PC-3 (cell line): Measurements from ENCODE around the gene KCNH6. TPM values are rescaled to one million over a fixed set of nuclear protein-coding genes. Genes with fewer than 3 reads are reported as not detected.

Experiments
- ATAC-seq: fragments of 200-7000 bp; cut with Tn5 transposase; 2 replicates; pipeline ENCODE4 v1.9.1; 2020; ENCODE audit warnings: mild to moderate bottlenecking, moderate library complexity
- BruUV-seq: library from RNA; stranded (reverse); fragments of 400-500 nt; replicated peaks from 2 replicates; lab custom pipeline; 2021; lab: Mats Ljungman, UMichigan
- CTCF ChIA-PET: fragments of 300-600 bp; sonication (Branson Sonifier 250); formaldehyde crosslinking; loops from one replicate; lab custom pipeline; 2022; ENCODE audit warnings: antibody characterized with exemption; lab: Charles Lee
- POLR2A ChIA-PET: fragments of 300-600 bp; sonication (Branson Sonifier 250); formaldehyde crosslinking; loops from one replicate; lab custom pipeline; 2022; ENCODE audit warnings: antibody characterized with exemption; ENCODE audit not compliant: unreplicated experiment; lab: Charles Lee
- DNase-seq: peaks from one replicate; pipeline ENCODE4 v3.0.0-alpha.2; 2015
- H2AFZ ChIP-seq: fragments of 300-600 bp; sonication (generic); 2 replicates; pipeline ENCODE4 v1.6.0; 2016; ENCODE audit warnings: antibody characterized with exemption, low read length
- H3F3A ChIP-seq: fragments of 300-600 bp; sonication (generic); one replicate; pipeline ENCODE4 v1.6.0; 2017; ENCODE audit warnings: antibody characterized with exemption, low read length, control low read depth, mild to moderate bottlenecking; ENCODE audit not compliant: unreplicated experiment
- H3K27ac ChIP-seq: fragments of 300-600 bp; sonication (generic); 2 replicates; pipeline ENCODE4 v1.5.1; 2016; ENCODE audit warnings: mild to moderate bottlenecking, low read length
- H3K27me3 ChIP-seq: fragments of 300-600 bp; sonication (generic); 2 replicates; pipeline ENCODE4 v1.6.1; 2016; ENCODE audit warnings: low read length, mixed read lengths
- H3K36me3 ChIP-seq: fragments of 300-600 bp; sonication (generic); 2 replicates; pipeline ENCODE4 v1.6.1; 2016; ENCODE audit warnings: low read depth, mixed run types, low read length, mixed read lengths
- H3K4me1 ChIP-seq: fragments of 300-600 bp; sonication (generic); 2 replicates; pipeline ENCODE4 v1.5.1; 2016; ENCODE audit warnings: low read length; ENCODE audit not compliant: insufficient read depth
- H3K4me2 ChIP-seq: fragments of 300-600 bp; sonication (generic); 2 replicates; pipeline ENCODE4 v1.6.0; 2016; ENCODE audit warnings: low read length
- H3K4me3 ChIP-seq: fragments of 300-600 bp; sonication (generic); 2 replicates; pipeline ENCODE4 v1.5.1; 2016; ENCODE audit warnings: mild to moderate bottlenecking, low read length, mixed read lengths
- H3K79me2 ChIP-seq: fragments of 300-600 bp; sonication (generic); 2 replicates; pipeline ENCODE4 v1.6.1; 2017; ENCODE audit warnings: low read length, mixed read lengths
- H3K9ac ChIP-seq: fragments of 300-600 bp; sonication (generic); 2 replicates; pipeline ENCODE4 v1.6.0; 2016; ENCODE audit warnings: mild to moderate bottlenecking, low read length
- H3K9me2 ChIP-seq: fragments of 300-600 bp; sonication (generic); replicated peaks from 2 replicates; pipeline ENCODE4 v1.6.1; 2016; ENCODE audit warnings: mixed run types, low read length, mixed read lengths
- H3K9me3 ChIP-seq: fragments of 300-600 bp; sonication (generic); 2 replicates; pipeline ENCODE4 v1.6.1; 2016; ENCODE audit warnings: low read length, mixed read lengths
- H4K20me1 ChIP-seq: fragments of 300-600 bp; sonication (generic); 2 replicates; pipeline ENCODE4 v1.6.1; 2016; ENCODE audit warnings: low read length, mixed read lengths
- EZH2 ChIP-seq: fragments of 300-600 bp; sonication (generic); IDR thresholded peaks from one replicate; pipeline ENCODE4 v1.6.1; 2017; ENCODE audit warnings: antibody characterized with exemption, mild to moderate bottlenecking, low read length; ENCODE audit not compliant: unreplicated experiment
- EZH2phosphoT487 ChIP-seq: fragments of 300-600 bp; sonication (generic); IDR thresholded peaks from 2 replicates; pipeline ENCODE4 v1.6.1; 2018; ENCODE audit warnings: mild to moderate bottlenecking, antibody characterized with exemption, low read length, borderline replicate concordance
- intact Hi-C: fragments of 100-400 bp; cut with micrococcal nuclease; formaldehyde crosslinking; loops from 2 replicates; pipeline ENCODE4 v1.9.0; 2023
- total RNA-seq: library from RNA; depleted of rRNA; stranded (reverse); fragments of >200 nt; gene quantifications from 2 replicates; pipeline ENCODE4 v1.2.3, GENCODE V29; 2014
- TF ChIP-seq, protein P1 (sequence below): fragments of 300-600 bp; sonication (generic); conservative IDR thresholded peaks from 2 replicates; pipeline ENCODE4 v1.5.1; 2017; ENCODE audit warnings: antibody characterized with exemption, low read depth, mild to moderate bottlenecking, low read length

KCNH6 gene
- total RNA-seq, 1 experiment from 2014 or later: not detected

DNA sequence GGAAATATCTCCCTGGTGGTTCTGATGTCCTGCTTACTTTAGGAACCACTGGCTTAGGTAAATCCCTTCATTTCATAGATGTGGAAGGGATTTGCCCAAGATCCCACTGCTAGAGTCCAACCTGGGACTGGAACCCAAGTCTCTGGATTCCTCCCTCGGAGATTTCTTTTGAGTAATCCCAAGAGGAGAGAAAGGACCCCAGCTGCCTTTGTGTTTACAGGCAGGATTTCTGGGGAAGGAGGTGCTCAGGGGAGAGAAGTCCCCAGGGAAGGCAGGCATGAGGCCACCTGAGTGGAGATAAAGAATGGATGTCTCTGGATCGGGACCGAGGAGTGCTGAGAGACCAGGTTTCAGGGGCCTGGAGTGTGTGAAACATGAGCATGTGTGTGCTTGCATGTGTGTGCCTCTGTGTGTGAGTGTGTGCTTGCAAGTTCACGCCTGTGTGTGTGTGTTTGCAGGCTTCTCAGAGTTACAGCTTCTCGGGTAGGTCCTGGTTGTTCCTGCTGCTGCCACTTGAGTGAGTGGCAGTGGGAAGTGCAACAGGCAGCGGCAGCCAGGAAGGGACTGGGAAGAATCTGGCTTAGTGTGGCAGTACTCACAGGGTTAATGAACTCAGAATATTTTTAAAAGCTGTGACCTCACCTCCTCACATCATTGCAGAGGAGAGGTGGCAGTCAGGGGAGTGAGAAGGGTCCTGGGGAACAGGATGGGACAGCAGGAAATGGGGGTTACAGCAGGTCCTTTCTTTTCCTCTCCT, 2.2 kb downstream of the KCNH6 start:
- H2AFZ ChIP-seq: no peak overlapping the region
- ChIA-PET CTCF (no interaction called here), POLR2A (no interaction called here)
- no peaks in the 10 kb centered on the region for H3K27me3 ChIP-seq
- no peak for TF ChIP-seq EZH2phosphoT487
- TF ChIP-seq EZH2: no peak
- TF ChIP-seq, protein P1, sequence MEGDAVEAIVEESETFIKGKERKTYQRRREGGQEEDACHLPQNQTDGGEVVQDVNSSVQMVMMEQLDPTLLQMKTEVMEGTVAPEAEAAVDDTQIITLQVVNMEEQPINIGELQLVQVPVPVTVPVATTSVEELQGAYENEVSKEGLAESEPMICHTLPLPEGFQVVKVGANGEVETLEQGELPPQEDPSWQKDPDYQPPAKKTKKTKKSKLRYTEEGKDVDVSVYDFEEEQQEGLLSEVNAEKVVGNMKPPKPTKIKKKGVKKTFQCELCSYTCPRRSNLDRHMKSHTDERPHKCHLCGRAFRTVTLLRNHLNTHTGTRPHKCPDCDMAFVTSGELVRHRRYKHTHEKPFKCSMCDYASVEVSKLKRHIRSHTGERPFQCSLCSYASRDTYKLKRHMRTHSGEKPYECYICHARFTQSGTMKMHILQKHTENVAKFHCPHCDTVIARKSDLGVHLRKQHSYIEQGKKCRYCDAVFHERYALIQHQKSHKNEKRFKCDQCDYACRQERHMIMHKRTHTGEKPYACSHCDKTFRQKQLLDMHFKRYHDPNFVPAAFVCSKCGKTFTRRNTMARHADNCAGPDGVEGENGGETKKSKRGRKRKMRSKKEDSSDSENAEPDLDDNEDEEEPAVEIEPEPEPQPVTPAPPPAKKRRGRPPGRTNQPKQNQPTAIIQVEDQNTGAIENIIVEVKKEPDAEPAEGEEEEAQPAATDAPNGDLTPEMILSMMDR: no peak
- no peaks in the 10 kb centered on the region for H3K36me3 ChIP-seq
- H3K4me3 ChIP-seq: no peak overlapping the region
- H3K4me2 ChIP-seq: no peak overlapping the region
- DNase-seq (no peak), ATAC-seq (no peak)
- intact Hi-C loops: no loop called here
- H3K4me1 ChIP-seq: no peaks in the 10 kb centered on the region
- no peaks in the 10 kb centered on the region for H3F3A ChIP-seq
- BruUV-seq: no TSS peak
- H3K9me3 ChIP-seq: no peaks in the 10 kb centered on the region
- no peaks in the 10 kb centered on the region for H3K9me2 ChIP-seq
- no peaks in the 10 kb centered on the region for H3K79me2 ChIP-seq
- H3K27ac ChIP-seq: no peak overlapping the region
- H3K9ac ChIP-seq: no peak overlapping the region
- H4K20me1 ChIP-seq: no peaks in the 10 kb centered on the region

DNA sequence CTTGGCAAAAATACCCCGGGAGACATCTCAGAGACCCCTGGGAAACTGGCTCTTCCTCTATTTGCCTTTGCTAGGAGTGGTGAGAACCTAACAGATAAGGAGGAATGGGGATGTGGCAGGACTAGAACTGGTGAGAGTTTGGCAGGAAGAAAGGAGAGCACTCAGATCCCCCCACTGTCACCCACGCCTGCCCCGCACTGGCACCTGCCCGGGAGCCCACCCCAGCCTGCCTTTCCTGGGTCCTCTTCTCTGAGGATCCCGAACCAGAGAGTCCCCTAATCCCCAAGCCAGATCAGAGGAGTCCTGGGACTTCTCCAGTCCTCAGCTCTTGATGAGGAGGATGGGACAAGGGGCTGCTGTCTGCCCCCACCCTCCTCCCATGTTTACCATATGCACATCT, 3.7 kb downstream of the KCNH6 start:
- no peaks in the 10 kb centered on the region for H3K4me1 ChIP-seq
- no peak for ATAC-seq
- no peak for DNase-seq
- no peaks in the 10 kb centered on the region for H4K20me1 ChIP-seq
- BruUV-seq: no TSS peak
- H3F3A ChIP-seq: no peaks in the 10 kb centered on the region
- TF ChIP-seq, protein P1: no peak
- TF ChIP-seq EZH2 (no peak), EZH2phosphoT487 (no peak)
- no peak overlapping the region for H2AFZ ChIP-seq
- H3K4me2 ChIP-seq: no peak overlapping the region
- no peak overlapping the region for H3K9ac ChIP-seq
- H3K27me3 ChIP-seq: no peaks in the 10 kb centered on the region
- H3K4me3 ChIP-seq: no peak overlapping the region
- POLR2A ChIA-PET: interaction anchor here (0.5 kb wide), 1 partner anchor 24 kb away, joined by 3 read pairs; no protein-coding TSS in a partner anchor
- CTCF ChIA-PET: interaction anchor here (0.6 kb wide), 1 partner anchor 101 kb away, joined by 7 read pairs; no protein-coding TSS in a partner anchor
- H3K27ac ChIP-seq: no peak overlapping the region
- H3K9me3 ChIP-seq: no peaks in the 10 kb centered on the region
- H3K36me3 ChIP-seq: no peaks in the 10 kb centered on the region
- intact Hi-C loops: no loop called here
- H3K79me2 ChIP-seq: no peaks in the 10 kb centered on the region
- no peaks in the 10 kb centered on the region for H3K9me2 ChIP-seq

DNA sequence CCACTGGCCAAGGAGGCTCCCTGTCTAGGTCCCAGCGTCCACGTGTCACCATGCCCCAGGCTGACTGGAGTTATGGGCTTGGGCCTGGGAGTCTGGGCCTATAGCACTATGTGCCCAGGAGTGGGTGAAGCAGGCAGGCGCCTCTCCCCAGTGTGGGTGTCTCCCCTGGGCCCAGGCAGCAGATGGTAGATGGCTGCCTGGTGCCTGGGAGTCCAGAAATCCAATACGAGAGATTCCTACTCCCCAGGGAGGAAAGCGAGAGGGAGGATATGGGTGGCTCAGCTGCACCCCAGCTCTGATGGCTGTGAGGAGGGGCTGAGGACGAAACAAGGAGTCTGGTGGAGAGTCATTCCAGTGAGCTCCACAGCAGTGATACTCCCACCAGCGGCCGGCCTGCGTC, 5.0 kb downstream of the KCNH6 start:
- H3F3A ChIP-seq: no peaks in the 10 kb centered on the region
- no peaks in the 10 kb centered on the region for H3K9me2 ChIP-seq
- H3K9ac ChIP-seq: no peak overlapping the region
- H3K4me3 ChIP-seq: no peak overlapping the region
- DNase-seq: no peak
- H3K79me2 ChIP-seq: no peaks in the 10 kb centered on the region
- H3K9me3 ChIP-seq: no peaks in the 10 kb centered on the region
- intact Hi-C loops: no loop called here
- BruUV-seq: no TSS peak
- no peak for ATAC-seq
- no peaks in the 10 kb centered on the region for H4K20me1 ChIP-seq
- H3K36me3 ChIP-seq: no peaks in the 10 kb centered on the region
- no peak overlapping the region for H3K27ac ChIP-seq
- H3K4me1 ChIP-seq: no peaks in the 10 kb centered on the region
- H3K4me2 ChIP-seq: no peak overlapping the region
- H2AFZ ChIP-seq: no peak overlapping the region
- H3K27me3 ChIP-seq: no peaks in the 10 kb centered on the region
- CTCF ChIA-PET: no interaction called here
- TF ChIP-seq EZH2: no peak
- no peak for TF ChIP-seq EZH2phosphoT487
- TF ChIP-seq, protein P1: no peak
- POLR2A ChIA-PET: interaction anchor here (0.6 kb wide), 1 partner anchor 73 kb away, joined by 4 read pairs; no protein-coding TSS in a partner anchor
